ENCODE results near the gene KAT5.
"Not testable (repeated sequence)": the region's sequence is repeated elsewhere in the genome, so short reads cannot be mapped to it uniquely, and the experiment has no call there.

KAT5 gene

GRCh38 chr11:65744026-65744698, 32.1 kb downstream of the KAT5 start:
- no peak for DNase-seq (ENCODE audit: low read depth)

- DNase-seq (ENCODE audit: low read depth), result no peak
Observed at GRCh38 chr11:65744699-65745042, 32.6 kb downstream of the KAT5 start.

GRCh38 chr11:65745049-65745448, 33.0 kb downstream of the KAT5 start:
- no peak for DNase-seq (ENCODE audit: low read depth)

- not testable (repeated sequence) for DNase-seq (ENCODE audit: low read depth)
Observed at GRCh38 chr11:65762169-65762568, 50.1 kb downstream of the KAT5 start.

GRCh38 chr11:65762816-65763215, 50.8 kb downstream of the KAT5 start:
- not testable (repeated sequence) for DNase-seq (ENCODE audit: low read depth)

GRCh38 chr11:65764434-65764833, 52.4 kb downstream of the KAT5 start:
- DNase-seq (ENCODE audit: low read depth), result no peak

- DNase-seq (ENCODE audit: low read depth), result peak; percentile 70
Observed at GRCh38 chr11:65766535-65766934, 54.5 kb downstream of the KAT5 start.

GRCh38 chr11:65767406-65767805, 55.4 kb downstream of the KAT5 start:
- DNase-seq (ENCODE audit: low read depth), result no peak

GRCh38 chr11:65767806-65768205, 55.8 kb downstream of the KAT5 start:
- DNase-seq (ENCODE audit: low read depth), result not testable (repeated sequence)
